Smooth muscle cell (in vitro differentiated cells): ENCODE data around the gene THEMIS. TPM values are rescaled to one million over a fixed set of nuclear protein-coding genes. Genes with fewer than 3 reads are reported as not detected.

Source experiments
- DNase-seq: peaks from one replicate; lab custom pipeline; 2025; ENCODE audit not compliant: unreplicated experiment; lab: John Stamatoyannopoulos, UW
- H2AFZ ChIP-seq: fragments of 200-600 bp; sonication (generic); 2 replicates; pipeline ENCODE4 v1.6.0; 2016; ENCODE audit warnings: antibody characterized with exemption, low read depth, mild to moderate bottlenecking
- H3F3A ChIP-seq: fragments of 200-600 bp; sonication (generic); 2 replicates; pipeline ENCODE4 v1.6.0; 2017; ENCODE audit warnings: antibody characterized with exemption, low read depth
- H3K27ac ChIP-seq: fragments of 200-600 bp; sonication (generic); 2 replicates; pipeline ENCODE4 v1.5.1; 2016; ENCODE audit warnings: low read depth, mild to moderate bottlenecking
- H3K27me3 ChIP-seq: fragments of 200-600 bp; sonication (generic); 2 replicates; pipeline ENCODE4 v1.6.1; 2016; ENCODE audit warnings: low read depth, mild to moderate bottlenecking
- H3K36me3 ChIP-seq: fragments of 200-600 bp; sonication (generic); 2 replicates; pipeline ENCODE4 v1.5.1; 2016; ENCODE audit warnings: low read depth
- H3K4me1 ChIP-seq: fragments of 200-600 bp; sonication (generic); 2 replicates; pipeline ENCODE4 v1.5.1; 2016; ENCODE audit warnings: low read depth
- H3K4me2 ChIP-seq: fragments of 200-600 bp; sonication (generic); 2 replicates; pipeline ENCODE4 v1.6.0; 2016; ENCODE audit warnings: mild to moderate bottlenecking
- H3K4me3 ChIP-seq: fragments of 200-600 bp; sonication (generic); 2 replicates; pipeline ENCODE4 v1.5.1; 2016; ENCODE audit warnings: mild to moderate bottlenecking
- H3K79me2 ChIP-seq: fragments of 200-600 bp; sonication (generic); 2 replicates; pipeline ENCODE4 v1.6.0; 2016; ENCODE audit warnings: low read depth, mild to moderate bottlenecking
- H3K9ac ChIP-seq: fragments of 200-600 bp; sonication (generic); 2 replicates; pipeline ENCODE4 v1.6.0; 2016; ENCODE audit warnings: low read depth
- H3K9me3 ChIP-seq: fragments of 200-600 bp; sonication (generic); replicated peaks from 2 replicates; pipeline ENCODE4 v1.5.1; 2016; ENCODE audit warnings: low read depth
- H4K20me1 ChIP-seq: fragments of 200-600 bp; sonication (generic); 2 replicates; pipeline ENCODE4 v1.6.0; 2016; ENCODE audit warnings: low read depth
- CTCF ChIP-seq: fragments of 200-600 bp; sonication (generic); IDR thresholded peaks from 2 replicates; pipeline ENCODE4 v1.5.1; 2017; ENCODE audit warnings: borderline replicate concordance, mild to moderate bottlenecking, antibody characterized with exemption; ENCODE audit not compliant: insufficient read depth, poor library complexity, severe bottlenecking
- WGBS: methylation state at CpG from one replicate; pipeline ENCODE4 v1.1.7; 2016; ENCODE audit warnings: low lambda C conversion rate; 5-methylcytosine and 5-hydroxymethylcytosine counted together
- polyA plus RNA-seq: library from polyadenylated mRNA; unstranded; fragments of >200 nt; fragmentation: Nextera tagmentation; extraction: Ambion mirVana; gene quantifications from 2 replicates; pipeline ENCODE4 v1.2.1, GENCODE V29; 2016
- total RNA-seq: library from RNA; depleted of rRNA; stranded (reverse); fragments of >200 nt; gene quantifications from 2 replicates; pipeline ENCODE4 v1.2.3, GENCODE V29; 2014

Gene THEMIS
- total and polyA plus RNA-seq, 2 experiments from 2014 or later: not detected

- no peaks in the 10 kb centered on the region for H3K79me2 ChIP-seq
- no peak overlapping the region for H3K9ac ChIP-seq
- H4K20me1 ChIP-seq: no peaks in the 10 kb centered on the region
- TF ChIP-seq CTCF: no peak
- H3K27me3 ChIP-seq: no peaks in the 10 kb centered on the region
- no peak for DNase-seq
- 81% methylated on average over 3 of the region's 3 CpGs for WGBS
- no peak overlapping the region for H3K4me3 ChIP-seq
- H3K4me1 ChIP-seq: no peaks in the 10 kb centered on the region
- H3K36me3 ChIP-seq: no peaks in the 10 kb centered on the region
- no peaks in the 10 kb centered on the region for H3F3A ChIP-seq
- no peaks in the 10 kb centered on the region for H3K9me3 ChIP-seq
- no peak overlapping the region for H3K27ac ChIP-seq
- H2AFZ ChIP-seq: no peak overlapping the region
- no peak overlapping the region for H3K4me2 ChIP-seq
Observed at GRCh38 chr6:127918506-127919427, 17.9 kb upstream of the THEMIS start.

- no peaks in the 10 kb centered on the region for H3K9me3 ChIP-seq
- H4K20me1 ChIP-seq: no peaks in the 10 kb centered on the region
- no peaks in the 10 kb centered on the region for H3K36me3 ChIP-seq
- no peaks in the 10 kb centered on the region for H3K27me3 ChIP-seq
- H2AFZ ChIP-seq: no peak overlapping the region
- DNase-seq: no peak
- no peak overlapping the region for H3K9ac ChIP-seq
- no peak overlapping the region for H3K4me2 ChIP-seq
- TF ChIP-seq CTCF: no peak
- 84% methylated on average over 1 of the region's 1 CpG for WGBS
- H3K27ac ChIP-seq: no peak overlapping the region
- H3K4me1 ChIP-seq: no peaks in the 10 kb centered on the region
- H3F3A ChIP-seq: no peaks in the 10 kb centered on the region
- H3K79me2 ChIP-seq: no peaks in the 10 kb centered on the region
- H3K4me3 ChIP-seq: no peak overlapping the region
Observed at GRCh38 chr6:127917766-127918165, 16.9 kb upstream of the THEMIS start.

GRCh38 chr6:127914240-127914639, 13.4 kb upstream of the THEMIS start:
- Histone ChIP-seq H3K27ac (no peak overlapping the region), H3K4me1 (no peaks in the 10 kb centered on the region), H3K27me3 (no peaks in the 10 kb centered on the region), H3K79me2 (no peaks in the 10 kb centered on the region), H4K20me1 (no peaks in the 10 kb centered on the region), H3K36me3 (no peaks in the 10 kb centered on the region), H3K4me2 (no peak overlapping the region), H3K9me3 (no peaks in the 10 kb centered on the region), H2AFZ (no peak overlapping the region), H3F3A (no peaks in the 10 kb centered on the region), H3K9ac (no peak overlapping the region), H3K4me3 (no peak overlapping the region)
- no peak for DNase-seq
- no peak for TF ChIP-seq CTCF
- 74% methylated on average over 3 of the region's 3 CpGs for WGBS
